Measurements from ENCODE around the gene GMNN. TPM values are rescaled to one million over a fixed set of nuclear protein-coding genes. Genes with fewer than 3 reads are reported as not detected.

Gene GMNN
- total RNA-seq, 1 donor from 2014 or later: 20.0 TPM

DNA sequence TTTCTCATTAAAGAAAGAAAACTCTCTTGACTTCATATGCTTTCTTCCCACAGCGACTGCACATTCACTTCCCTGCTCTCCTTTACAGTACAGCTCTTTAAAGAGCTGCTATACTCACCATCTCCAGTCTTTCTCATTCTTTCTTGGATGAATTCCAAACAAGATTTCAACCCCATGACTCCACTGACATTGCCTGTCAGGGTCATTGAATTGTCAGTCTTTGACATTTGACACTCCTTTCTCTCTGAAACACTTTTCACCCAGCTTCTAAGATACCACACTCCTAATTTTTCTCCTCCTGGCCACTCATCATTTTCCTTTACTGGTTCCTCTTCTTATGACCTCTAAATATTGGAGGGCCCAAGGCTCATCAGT is 24.8 kb downstream of the GMNN start:
- DNase-seq (ENCODE audit: extremely low read depth, low read depth, low spot score): no peak

DNA sequence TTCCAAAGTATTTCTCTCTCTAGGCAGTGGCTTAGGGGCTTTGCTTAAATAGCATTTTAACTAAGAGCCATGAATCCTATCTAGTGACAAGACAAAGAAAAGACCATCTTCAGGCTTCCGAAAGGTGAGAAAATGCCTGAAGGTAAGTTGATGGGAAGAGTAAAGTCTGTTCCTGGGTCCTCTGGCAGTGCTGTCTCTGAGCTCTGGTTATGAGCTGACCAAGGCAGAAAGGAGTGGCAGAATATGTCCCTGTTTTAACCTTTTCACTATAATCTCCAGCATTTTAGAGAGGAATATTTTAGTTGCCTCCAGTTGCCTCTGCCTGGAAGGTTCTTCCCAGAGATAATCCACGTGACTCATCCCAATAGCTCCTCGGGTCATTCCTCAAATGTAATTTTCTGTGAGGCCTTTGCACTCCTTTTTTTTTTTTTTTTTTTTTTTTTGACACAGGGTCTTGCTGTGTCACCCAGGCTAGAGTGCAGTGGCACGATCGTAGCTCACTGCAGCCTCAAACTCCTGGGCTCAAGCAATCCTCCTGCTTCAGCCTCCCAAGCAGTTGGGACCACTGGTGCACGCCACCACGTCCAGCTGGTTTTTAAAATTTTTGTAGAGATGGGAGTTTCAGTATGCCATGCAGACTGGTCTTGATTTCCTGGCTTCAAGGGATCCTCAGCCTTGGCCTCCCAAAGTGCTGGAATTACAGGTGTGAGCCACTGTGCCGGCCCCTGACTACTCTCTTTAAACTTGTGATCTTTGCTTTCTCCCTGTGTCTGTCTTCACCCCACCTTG is 27.7 kb downstream of the GMNN start:
- DNase-seq (ENCODE audit: extremely low read depth, low read depth, low spot score): no peak

DNA sequence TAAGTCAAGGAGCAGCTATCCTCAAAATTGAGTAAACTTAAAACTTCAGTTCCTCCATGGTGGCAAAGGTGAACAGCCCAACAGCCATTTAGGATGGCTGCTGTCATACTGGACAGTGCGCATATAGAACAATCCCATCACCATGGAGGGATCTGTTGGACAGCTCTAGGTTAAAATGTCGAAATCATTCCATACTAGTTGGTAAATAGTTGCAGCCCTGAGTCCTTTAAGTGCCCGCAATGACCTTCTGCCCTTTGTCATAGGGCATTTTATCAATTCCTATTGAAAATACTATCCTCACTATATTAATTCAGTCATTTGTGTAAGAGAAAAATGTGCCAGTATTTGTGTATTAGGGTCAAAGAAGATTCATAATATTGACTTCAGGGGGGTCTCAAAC is 32.8 kb downstream of the GMNN start:
- DNase-seq (ENCODE audit: extremely low read depth, low read depth, low spot score): no peak

DNA sequence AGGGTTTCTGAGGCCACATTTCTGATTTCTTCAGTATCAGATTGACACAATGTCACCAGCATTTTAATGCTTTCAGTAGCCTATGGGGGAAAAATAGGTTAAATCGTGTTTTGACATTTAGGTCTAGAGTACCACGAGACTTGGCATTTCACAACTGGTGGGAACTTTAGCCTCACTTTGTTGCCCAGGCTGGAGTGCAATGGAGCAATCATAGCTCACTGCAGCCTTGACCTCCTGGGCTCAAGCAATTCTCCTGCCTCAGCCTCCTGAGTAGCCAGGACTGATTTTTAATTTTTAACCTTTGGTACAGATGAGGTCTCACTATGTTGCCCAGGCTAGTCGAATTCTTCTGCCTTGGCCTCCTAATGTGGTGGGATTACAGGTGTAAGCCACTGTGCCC is 35.0 kb downstream of the GMNN start:
- no peak for DNase-seq (ENCODE audit: extremely low read depth, low read depth, low spot score)

DNA sequence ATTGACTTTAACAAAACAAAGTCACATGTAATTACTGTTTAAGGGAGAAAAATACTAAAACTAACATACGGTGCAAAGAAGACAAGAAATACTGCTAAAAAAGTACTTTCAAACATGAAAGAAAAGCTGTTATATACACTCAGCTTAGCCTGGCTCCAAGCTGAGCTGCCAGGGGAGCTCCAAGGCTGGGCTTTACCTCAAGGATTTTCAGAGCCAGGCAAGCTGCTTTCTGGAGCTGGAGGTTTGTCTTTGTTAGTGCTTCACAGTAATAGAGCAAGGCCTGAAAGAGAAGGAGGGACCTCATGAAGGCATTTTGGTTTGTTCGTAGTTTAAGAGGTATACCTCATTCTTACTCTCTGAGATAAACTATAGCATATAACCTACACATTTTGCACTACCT is 43.6 kb downstream of the GMNN start:
- no peak for DNase-seq (ENCODE audit: extremely low read depth, low read depth, low spot score)

DNA sequence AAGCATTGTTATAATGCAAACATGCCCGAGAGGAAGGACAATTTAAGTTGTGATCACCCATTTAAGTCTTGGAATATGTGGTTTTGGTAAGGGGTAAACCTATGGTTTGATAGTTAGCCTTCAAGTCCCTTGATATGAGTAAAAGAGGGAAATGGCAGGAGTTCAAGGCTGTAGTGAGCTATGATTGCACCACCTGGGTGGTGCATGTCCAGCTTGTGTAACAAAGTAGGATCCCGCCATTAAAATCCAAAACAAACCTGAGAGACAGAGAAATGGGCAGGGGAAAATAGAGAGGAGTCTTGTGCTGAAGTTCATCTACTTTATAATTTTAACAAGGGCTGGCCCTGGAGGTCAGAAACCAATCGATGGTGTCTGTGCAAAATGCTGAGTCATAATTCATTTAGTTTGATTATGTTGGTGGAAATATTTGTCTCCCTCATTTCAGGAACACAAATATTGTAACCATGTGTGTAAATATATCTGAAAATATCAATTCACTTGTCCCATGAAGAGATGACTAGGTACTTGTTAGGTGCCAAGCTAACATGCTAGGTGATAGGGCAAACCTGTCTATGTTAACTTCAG is 47.2 kb downstream of the GMNN start:
- no peak for DNase-seq (ENCODE audit: extremely low read depth, low read depth, low spot score)

DNA sequence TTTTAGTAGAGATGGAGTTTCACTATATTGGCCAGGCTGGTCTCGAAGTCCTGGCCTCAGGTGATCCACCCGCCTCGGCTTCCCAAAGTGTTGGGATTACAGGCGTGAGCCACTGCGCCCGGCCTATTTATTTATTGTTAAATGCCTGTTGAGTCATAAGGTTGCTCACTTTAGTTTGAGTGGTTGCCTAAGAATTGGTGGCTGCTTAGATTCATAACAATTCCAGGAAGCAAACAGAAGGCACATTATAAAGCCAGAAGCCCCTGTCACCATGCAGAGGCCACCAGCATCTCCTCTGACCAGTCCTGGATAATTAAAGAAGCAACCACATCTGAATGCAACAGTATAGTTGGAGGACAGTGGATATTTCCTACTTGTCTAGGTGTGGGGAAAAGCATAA is 48.0 kb downstream of the GMNN start:
- no peak for DNase-seq (ENCODE audit: extremely low read depth, low read depth, low spot score)

DNA sequence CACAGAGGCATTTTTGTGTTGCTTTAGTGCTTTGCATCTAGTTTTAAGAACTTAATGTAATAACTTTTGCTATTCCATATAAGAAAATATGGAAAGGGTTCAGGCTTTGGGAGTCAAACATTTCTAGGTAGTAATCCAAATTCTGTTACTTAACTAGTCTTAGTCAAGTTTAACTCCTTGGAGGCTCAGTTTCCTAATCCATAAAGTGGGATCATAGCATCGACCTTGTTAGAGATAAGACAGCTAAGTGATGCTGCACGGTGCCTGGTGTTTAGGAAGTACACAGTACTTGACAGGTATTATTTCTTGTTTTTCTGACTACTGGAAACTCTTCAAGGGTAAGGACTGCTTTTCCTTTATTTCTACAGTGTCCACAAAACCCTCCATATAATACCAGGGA is 48.4 kb downstream of the GMNN start:
- no peak for DNase-seq (ENCODE audit: extremely low read depth, low read depth, low spot score)

DNA sequence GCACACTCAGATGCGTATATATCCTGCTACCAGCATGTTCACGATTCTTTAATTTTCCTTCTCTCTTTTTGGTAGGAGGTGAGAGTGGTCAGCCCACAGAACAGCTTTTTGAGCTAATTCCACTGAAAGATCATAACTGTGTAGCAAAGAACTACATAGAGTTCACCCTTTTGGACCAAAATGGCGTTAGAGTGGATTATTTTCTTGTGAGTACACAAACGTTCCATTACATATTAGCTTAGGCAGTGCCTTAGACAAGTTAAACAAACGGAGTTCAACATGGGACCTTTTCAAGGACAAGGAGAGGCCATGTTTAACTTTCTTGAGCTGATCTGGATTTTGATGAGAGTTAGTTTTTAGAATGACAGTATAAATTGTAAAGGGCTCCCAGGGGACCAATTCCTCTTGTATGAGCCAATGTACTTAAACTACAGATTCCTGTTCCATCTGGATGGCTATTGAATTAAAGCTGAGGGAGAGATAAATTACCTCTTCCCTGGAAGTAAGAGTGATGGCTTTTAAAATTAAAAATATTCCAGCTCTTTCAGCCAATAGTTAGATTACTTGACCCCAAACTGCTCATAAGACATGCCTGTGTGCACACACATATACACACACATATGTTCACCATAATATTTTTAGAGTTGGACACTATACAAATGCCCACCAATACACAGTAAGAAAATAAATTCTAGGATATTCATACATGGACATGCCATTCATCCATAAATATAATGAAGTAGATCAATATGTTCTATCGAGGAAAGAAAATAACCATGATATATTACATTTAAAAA is 49.6 kb downstream of the GMNN start:
- DNase-seq (ENCODE audit: extremely low read depth, low read depth, low spot score): no peak

DNA sequence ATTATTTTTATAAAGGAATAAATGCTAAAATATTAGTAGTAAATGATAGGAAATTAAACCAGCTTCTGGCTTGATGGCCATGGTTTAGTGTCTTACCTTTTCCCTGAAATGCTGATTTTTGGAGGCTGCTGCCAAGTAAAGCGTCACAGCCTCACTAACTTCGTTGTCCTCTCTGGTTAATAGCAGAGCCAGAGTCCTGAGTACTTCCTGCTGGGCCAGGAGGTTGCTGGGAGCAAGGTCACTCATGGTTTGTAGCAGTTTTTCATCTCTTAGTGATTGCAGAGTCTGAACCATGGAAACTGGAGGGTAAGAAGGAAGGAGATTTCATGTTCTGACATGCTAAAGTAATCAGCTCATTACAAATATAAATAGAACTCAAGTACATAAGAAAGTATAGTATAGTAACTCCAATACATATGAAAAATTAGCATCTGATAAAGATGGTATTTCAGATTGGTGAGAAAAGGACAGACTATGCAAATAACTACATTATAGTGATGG is 50.4 kb downstream of the GMNN start:
- no peak for DNase-seq (ENCODE audit: extremely low read depth, low read depth, low spot score)

DNA sequence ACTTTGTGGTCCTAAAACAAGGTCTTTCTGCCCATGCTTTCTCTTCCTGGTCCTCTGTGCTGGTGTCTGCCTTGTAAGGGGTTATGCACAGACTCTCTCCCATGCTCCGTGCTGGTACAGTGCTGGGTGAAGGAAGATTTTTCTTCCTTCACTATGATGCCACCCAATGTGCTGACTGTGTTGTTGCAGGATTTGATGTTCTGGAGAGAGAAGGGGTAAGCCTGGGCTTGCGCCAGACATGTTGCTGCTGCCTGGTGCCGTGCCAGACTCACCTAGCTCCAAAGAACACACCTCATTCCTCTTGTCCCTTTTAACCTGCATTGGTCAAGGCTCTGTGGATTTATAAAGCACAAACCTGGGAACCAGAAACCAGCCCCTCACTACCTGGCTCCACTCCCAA is 52.4 kb downstream of the GMNN start:
- no peak for DNase-seq (ENCODE audit: extremely low read depth, low read depth, low spot score)

DNA sequence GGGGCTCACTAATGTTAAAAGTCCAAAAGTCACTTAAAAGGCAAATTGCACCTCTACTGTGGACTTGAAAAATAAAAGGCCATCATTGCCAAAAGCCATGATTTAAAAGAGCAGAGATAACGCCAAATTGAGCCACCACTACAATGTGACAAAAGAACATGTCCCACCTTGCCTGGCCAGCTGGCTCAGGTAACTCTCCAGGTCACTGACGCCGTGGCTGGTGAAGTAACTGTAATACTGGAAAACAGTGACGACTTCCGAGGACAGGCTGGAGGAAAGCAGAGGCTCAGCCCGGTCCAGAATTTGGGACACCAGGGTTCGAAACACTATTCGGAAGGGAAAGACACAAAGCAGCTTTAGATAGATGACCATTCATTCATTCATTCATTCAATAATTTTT is 53.2 kb downstream of the GMNN start:
- DNase-seq (ENCODE audit: extremely low read depth, low read depth, low spot score): no peak

DNA sequence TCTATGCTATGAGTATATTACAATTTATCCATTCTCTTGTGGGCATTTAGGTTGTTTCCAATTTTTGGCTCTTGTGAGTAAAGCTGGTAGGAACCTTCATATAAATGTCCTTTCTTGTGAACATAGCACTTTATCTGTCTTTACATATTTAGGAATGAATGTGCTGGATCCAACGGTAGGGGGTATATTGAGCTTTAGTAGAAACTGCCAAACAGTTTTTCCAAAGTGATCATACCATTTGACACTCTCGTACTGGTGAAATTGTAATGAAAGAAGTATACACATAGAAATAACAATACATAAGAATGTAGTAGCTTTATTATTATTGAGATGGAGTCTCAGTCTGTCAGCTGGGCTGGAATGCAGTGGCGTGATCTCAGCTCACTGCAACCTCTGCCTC is 54.9 kb downstream of the GMNN start:
- no peak for DNase-seq (ENCODE audit: extremely low read depth, low read depth, low spot score)

DNA sequence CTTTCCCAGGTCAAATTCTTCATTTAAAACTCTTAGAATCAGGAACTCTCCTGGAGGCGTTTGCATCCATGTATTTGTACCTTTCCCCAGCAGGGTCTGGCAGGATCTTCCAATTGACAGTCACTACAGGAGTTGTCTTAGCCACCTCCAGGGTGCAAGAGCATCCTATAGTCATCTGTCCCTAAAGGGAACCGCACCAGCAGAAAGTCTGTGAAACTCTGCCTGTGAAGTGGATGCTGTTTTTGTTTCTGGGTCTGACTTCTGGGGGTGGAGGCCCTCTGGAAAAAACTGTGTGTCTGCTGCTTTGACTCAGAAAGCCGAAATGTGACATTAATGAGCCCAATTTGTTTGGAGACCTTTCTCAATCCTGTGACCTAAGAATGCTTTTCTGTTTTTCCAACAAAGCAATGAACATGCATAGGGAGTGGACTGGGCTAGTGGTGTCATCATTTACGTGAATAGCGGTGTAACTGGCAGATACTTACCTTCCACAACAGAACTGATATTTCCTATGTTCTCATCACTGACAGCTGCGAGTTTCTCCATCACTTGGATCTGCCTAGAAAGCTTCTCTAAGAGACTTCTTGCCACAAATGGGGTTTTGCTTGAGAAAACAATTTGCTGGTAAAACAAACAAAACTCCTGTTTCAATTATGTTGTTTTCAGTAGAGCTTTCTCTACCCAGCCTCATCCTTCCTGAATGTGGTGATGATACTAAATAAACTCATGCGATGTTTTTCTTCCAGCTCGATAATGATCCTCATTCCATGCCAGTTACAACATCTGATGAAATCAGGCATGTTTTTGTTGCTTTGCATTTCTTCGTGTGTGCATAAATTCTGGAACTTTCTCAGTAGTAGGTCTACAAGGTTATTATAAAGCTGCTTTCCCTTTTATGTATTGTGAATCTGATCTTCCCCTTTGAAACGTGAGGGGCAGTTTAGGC is 57.3 kb downstream of the GMNN start:
- DNase-seq (ENCODE audit: extremely low read depth, low read depth, low spot score): no peak

DNA sequence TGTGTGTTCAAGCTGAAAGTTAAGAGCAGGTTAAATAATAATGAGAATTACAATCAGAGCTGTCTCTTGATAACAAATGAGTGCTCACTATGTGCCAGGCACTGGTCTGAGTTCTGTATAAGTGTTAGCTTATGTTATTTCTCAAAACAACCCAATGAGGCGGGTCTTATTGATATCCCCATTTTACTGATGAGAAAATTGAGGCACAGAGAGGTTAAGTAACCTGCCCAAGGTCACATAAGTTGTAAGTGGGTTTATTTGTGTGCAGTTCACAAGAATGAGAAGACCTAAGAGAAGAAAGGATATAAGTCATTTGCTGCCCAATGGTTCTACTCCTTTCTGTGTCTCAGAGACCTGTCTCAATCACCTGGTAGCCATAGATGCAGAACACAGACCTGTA is 58.1 kb downstream of the GMNN start:
- DNase-seq (ENCODE audit: extremely low read depth, low read depth, low spot score): no peak

DNA sequence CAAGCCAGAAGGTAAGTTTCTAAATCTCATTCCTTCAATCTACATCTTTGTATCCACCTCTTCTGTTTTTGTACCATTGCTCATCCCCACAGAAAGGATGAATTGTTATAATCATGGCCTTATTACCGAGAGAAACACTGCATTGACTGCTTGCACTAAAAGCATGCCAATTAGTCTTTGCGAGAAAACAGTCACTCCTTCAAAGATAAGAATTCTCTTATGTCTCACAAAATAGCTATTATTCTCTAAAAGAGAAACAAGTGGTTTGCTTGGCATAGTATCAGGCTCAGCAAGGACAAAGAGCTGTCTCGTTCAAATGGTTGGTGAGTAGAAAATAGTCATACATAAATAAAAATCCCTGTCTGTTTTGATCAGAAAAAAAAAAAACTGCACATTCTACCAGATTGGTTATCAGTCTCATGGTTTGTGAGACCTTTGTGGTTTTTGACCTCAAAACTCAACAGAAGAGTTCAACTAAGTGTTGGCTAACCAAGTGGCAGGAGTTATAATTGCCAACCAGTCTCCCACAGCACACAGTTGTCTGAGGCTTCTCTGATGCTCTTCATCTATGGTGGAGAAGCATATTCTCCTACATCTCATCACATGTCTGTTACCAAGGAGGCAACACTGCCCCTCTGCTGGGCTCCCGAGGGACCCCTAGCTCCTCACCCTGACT is 59.1 kb downstream of the GMNN start:
- no peak for DNase-seq (ENCODE audit: extremely low read depth, low read depth, low spot score)

All from glomerular endothelial cell (primary cell).